ENCODE results near the gene SMLR1. TPM values are rescaled to one million over a fixed set of nuclear protein-coding genes. Genes with fewer than 3 reads are reported as not detected.

The SMLR1 gene
- total RNA-seq, 2 experiments from 2014 or later = not detected

GRCh38 chr6:130810307-130811030 is 16.7 kb upstream of the SMLR1 start:
- Mint-ChIP-seq H3K27ac (no peak overlapping the region), H3K9me3 (no peaks in the 10 kb centered on the region), H3K4me1 (no peaks in the 10 kb centered on the region), H3K4me3 (no peak overlapping the region), H3K36me3 (no peaks in the 10 kb centered on the region), H3K27me3 (peaks cover 3% of the 10 kb centered on the region)
- no peak for DNase-seq

- no peaks in the 10 kb centered on the region for H3K4me1 Mint-ChIP-seq
- H3K36me3 Mint-ChIP-seq = no peaks in the 10 kb centered on the region
- no peak overlapping the region for H3K27ac Mint-ChIP-seq
- peaks cover 2% of the 10 kb centered on the region for H3K9me3 Mint-ChIP-seq
- no peak for DNase-seq
- no peaks in the 10 kb centered on the region for H3K27me3 Mint-ChIP-seq
- H3K4me3 Mint-ChIP-seq = no peak overlapping the region
Observed at GRCh38 chr6:130811932-130812331, 15.3 kb upstream of the SMLR1 start.

DNA sequence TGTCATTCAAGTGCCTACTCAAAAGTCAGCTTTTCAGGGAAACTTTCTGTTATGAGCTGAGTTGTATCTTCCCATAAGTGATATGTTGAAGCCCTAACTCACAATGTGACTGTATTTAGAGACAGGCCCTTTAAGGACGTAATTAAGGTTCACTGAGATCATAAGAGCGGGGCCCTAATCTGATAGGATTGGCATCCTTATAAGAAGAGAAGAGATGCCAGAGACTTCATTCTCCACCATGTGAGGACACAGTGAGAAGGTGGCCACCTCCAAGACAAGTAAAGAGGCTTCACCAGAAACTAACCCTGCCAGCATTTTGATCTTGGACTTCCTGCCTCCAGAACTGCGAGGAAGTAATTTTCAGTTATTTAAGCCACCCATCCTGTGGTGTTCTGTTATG is 12.7 kb upstream of the SMLR1 start:
- Mint-ChIP-seq H3K4me3 (no peak overlapping the region), H3K4me1 (no peaks in the 10 kb centered on the region), H3K27me3 (no peaks in the 10 kb centered on the region), H3K36me3 (peaks cover 5% of the 10 kb centered on the region), H3K27ac (no peak overlapping the region), H3K9me3 (peaks cover 10% of the 10 kb centered on the region)
- no peak for DNase-seq

- peaks cover 12% of the 10 kb centered on the region for H3K9me3 Mint-ChIP-seq
- no peaks in the 10 kb centered on the region for H3K27me3 Mint-ChIP-seq
- H3K4me1 Mint-ChIP-seq = no peaks in the 10 kb centered on the region
- H3K4me3 Mint-ChIP-seq = no peak overlapping the region
- H3K27ac Mint-ChIP-seq = no peak overlapping the region
- DNase-seq = no peak
- peaks cover 5% of the 10 kb centered on the region for H3K36me3 Mint-ChIP-seq
Observed at GRCh38 chr6:130815200-130816071, 11.8 kb upstream of the SMLR1 start.

DNA sequence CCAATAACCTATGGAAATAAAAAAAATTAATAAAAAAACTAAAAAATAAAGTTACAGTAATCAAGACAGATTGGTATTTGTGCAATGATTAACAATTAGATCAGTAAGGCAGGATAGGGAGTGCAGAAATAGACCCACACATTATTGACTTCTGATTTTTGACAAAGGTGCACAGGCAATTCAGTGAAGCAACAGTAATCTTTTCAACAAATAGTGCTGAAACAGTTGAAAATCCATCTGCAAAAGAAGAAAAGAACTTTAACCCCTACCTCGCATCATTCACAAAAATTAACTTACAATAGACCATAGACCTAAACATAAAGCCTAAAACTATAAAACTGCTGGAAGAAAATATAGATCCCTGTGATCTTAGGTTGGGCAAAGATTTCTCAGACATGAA is 4.5 kb upstream of the SMLR1 start:
- no peaks in the 10 kb centered on the region for H3K27me3 Mint-ChIP-seq
- no peak overlapping the region for H3K27ac Mint-ChIP-seq
- H3K4me3 Mint-ChIP-seq = no peak overlapping the region
- peaks cover 3% of the 10 kb centered on the region for H3K4me1 Mint-ChIP-seq
- DNase-seq = no peak
- H3K36me3 Mint-ChIP-seq = peaks cover under 1% of the 10 kb centered on the region
- peaks cover 6% of the 10 kb centered on the region for H3K9me3 Mint-ChIP-seq

GRCh38 chr6:130824978-130825694 is 2.1 kb upstream of the SMLR1 start:
- Mint-ChIP-seq H3K36me3 (no peaks in the 10 kb centered on the region), H3K9me3 (no peaks in the 10 kb centered on the region), H3K4me3 (no peak overlapping the region), H3K4me1 (peaks cover 3% of the 10 kb centered on the region), H3K27ac (no peak overlapping the region), H3K27me3 (no peaks in the 10 kb centered on the region)
- DNase-seq = no peak

GRCh38 chr6:130825772-130826441 is 1.3 kb upstream of the SMLR1 start:
- Mint-ChIP-seq H3K4me3 (no peak overlapping the region), H3K27ac (no peak overlapping the region), H3K36me3 (no peaks in the 10 kb centered on the region), H3K9me3 (no peaks in the 10 kb centered on the region), H3K4me1 (peaks cover 3% of the 10 kb centered on the region), H3K27me3 (no peaks in the 10 kb centered on the region)
- DNase-seq = no peak

DNA sequence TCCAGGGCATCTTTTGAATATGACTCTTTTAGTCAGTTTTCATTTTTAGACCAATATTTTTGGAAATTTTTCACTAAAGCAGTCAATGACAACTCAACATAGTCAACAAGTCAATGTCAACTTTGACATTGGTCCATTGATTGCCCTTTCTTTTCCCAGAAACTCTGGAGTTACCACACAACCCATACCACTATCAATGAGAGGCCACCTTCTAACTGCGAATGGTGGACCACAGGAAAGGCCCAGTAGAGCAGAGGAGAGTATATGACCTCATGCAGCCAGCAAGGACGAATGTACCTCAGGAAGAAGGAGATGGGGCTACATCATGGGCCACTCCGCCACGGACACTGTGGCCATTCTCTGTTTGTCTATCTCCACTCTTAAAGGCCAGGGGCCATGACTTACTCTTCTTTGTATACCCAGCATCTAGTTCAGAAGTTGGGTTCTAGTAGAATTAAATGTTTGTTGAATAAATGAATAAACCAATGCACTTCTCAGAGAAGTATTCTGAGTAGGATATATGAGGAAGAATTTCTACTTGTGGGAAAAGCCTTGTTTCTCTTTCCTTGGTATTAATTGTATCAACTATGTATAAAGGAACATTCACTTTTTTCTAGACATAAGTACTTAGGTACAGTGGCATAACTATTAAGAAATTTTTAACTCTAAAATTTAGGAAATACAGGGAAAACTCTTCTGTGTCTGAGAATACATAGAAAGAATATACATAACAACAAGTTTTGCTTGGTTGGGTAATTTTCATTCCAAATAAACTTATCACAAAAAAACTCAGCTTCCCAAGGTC is 562 bp upstream of the SMLR1 start:
- Mint-ChIP-seq H3K27ac (no peak overlapping the region), H3K9me3 (no peaks in the 10 kb centered on the region), H3K27me3 (no peaks in the 10 kb centered on the region), H3K36me3 (no peaks in the 10 kb centered on the region), H3K4me3 (no peak overlapping the region), H3K4me1 (peaks cover 3% of the 10 kb centered on the region)
- no peak for DNase-seq

GRCh38 chr6:130829333-130829910 is 2.2 kb downstream of the SMLR1 start:
- Mint-ChIP-seq H3K9me3 (no peaks in the 10 kb centered on the region), H3K36me3 (no peaks in the 10 kb centered on the region), H3K4me3 (no peak overlapping the region), H3K27ac (no peak overlapping the region), H3K4me1 (peaks cover 3% of the 10 kb centered on the region), H3K27me3 (no peaks in the 10 kb centered on the region)
- no peak for DNase-seq

DNA sequence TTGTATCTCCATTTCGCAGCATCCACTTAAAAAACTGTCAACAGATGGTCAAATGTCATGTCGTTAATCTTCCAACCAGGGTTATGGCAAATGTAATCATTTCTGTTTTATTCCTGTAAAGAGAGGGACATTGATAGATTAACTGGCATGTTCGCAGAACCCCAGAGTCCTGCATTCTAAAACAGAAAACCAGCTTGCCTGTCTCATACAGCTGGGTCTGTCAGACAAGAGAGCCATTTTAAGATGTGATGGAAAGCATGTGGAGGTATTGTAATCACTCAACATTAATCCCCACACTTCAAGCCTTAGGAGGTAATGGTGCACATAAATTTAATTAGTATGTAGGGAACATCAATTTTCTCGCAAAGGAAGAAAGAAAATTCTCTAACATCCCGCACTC is 4.4 kb downstream of the SMLR1 start:
- H3K9me3 Mint-ChIP-seq = no peaks in the 10 kb centered on the region
- H3K4me3 Mint-ChIP-seq = no peak overlapping the region
- no peaks in the 10 kb centered on the region for H3K4me1 Mint-ChIP-seq
- H3K27ac Mint-ChIP-seq = no peak overlapping the region
- no peaks in the 10 kb centered on the region for H3K27me3 Mint-ChIP-seq
- no peaks in the 10 kb centered on the region for H3K36me3 Mint-ChIP-seq
- no peak for DNase-seq

DNA sequence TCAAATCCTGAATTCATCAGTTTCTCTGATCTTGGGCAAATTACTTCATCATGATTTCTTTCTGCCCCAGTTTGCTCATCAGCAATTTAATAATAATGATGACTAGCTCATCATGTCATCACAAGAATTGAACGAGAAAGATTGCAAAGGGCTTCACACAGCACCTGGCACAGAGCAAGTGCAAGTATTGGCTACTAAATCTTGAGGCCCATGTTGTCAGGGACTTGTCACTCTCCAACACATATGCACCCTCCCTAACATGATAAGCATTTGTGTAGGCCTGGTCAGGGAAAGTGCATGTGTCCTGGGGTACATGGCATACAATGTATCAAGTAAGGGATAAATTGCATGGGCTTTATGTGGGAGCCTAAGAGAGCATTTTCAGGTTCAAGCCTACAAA is 6.4 kb downstream of the SMLR1 start:
- Mint-ChIP-seq H3K4me1 (no peaks in the 10 kb centered on the region), H3K4me3 (no peak overlapping the region), H3K36me3 (no peaks in the 10 kb centered on the region), H3K27ac (no peak overlapping the region), H3K27me3 (no peaks in the 10 kb centered on the region), H3K9me3 (no peaks in the 10 kb centered on the region)
- DNase-seq = no peak

- H3K4me1 Mint-ChIP-seq = no peaks in the 10 kb centered on the region
- H3K27me3 Mint-ChIP-seq = no peaks in the 10 kb centered on the region
- DNase-seq = no peak
- no peak overlapping the region for H3K27ac Mint-ChIP-seq
- no peaks in the 10 kb centered on the region for H3K9me3 Mint-ChIP-seq
- H3K36me3 Mint-ChIP-seq = no peaks in the 10 kb centered on the region
- H3K4me3 Mint-ChIP-seq = no peak overlapping the region
Observed at GRCh38 chr6:130834482-130835251, 7.5 kb downstream of the SMLR1 start.

DNA sequence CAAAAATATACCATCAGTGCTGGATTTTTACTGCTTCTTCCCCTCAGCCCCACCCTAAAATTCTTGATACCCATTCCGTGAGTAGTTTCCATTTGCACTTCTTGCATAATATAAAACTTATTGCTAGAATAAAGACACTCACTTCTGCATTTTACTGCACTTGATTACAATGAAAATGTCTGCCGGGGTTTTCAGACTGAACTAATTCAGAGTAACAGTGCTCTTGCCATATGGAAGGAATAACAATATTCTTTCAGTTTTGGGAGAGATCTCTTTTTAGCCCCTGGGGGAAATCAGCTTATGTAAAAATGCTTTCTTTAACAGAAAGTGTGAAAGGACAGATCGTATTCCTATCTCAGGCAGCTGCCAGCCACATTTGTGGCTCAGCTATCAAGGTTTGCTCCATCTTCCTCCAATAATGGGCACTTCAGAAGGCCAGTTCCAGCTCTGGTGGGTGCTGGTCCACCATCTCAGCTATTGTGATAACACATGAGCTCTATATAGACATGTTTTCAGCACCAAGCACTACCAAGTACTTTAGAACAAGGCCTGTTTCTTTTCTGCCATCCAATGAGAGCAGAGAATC is 8.9 kb downstream of the SMLR1 start:
- H3K4me1 Mint-ChIP-seq = no peaks in the 10 kb centered on the region
- H3K36me3 Mint-ChIP-seq = no peaks in the 10 kb centered on the region
- no peaks in the 10 kb centered on the region for H3K9me3 Mint-ChIP-seq
- H3K27me3 Mint-ChIP-seq = no peaks in the 10 kb centered on the region
- no peak for DNase-seq
- H3K27ac Mint-ChIP-seq = no peak overlapping the region
- no peak overlapping the region for H3K4me3 Mint-ChIP-seq
